K562 (cell line): Measurements from ENCODE around the gene CDCA5. TPM values are rescaled to one million over a fixed set of nuclear protein-coding genes. Genes with fewer than 3 reads are reported as not detected.
A peak's percentile ranks its signal among the peaks of the same experiment; 100 is the strongest.

Source experiments
- ATAC-seq: fragments of 200-7000 bp; cut with Tn5 transposase; 3 replicates; pipeline ENCODE4 v1.9.1; 2020; ENCODE audit warnings: moderate library complexity
- BruUV-seq: library from RNA; stranded (reverse); fragments of 400-500 nt; replicated peaks from 2 replicates; lab custom pipeline; 2021; lab: Mats Ljungman, UMichigan
- CTCF ChIA-PET: fragments of 300-600 bp; formaldehyde crosslinking; extraction: SDS; loops from one replicate; lab custom pipeline; 2021; ENCODE audit warnings: low intra/inter-chr PET ratio; lab: Yijun Ruan, JAX
- POLR2A ChIA-PET: fragments of 300-600, 350-650 bp; sonication (Branson Sonifier 250); formaldehyde crosslinking; extraction: SDS; loops from one replicate; lab custom pipeline; 2021; ENCODE audit warnings: antibody characterized with exemption, inconsistent platforms; lab: Yijun Ruan, JAX
- DNase-seq, 4 experiments: peaks; one replicate each; pipeline versions ENCODE4 v3.0.0 to v3.0.0-alpha.2; 2011 to 2018; ENCODE audit warnings: low spot score in 3 of 4, mixed read lengths in 3 of 4; ENCODE audit errors: extremely low read depth in 1 of 4
- FAIRE-seq: peaks from 2 replicates; lab custom pipeline; 2011; peaks lifted over from hg19 to GRCh38; lab: Jason Lieb, UNC
- H2AFZ ChIP-seq: 2 replicates; pipeline ENCODE4 v1.6.0; 2011; ENCODE audit warnings: low read depth, low read length, control low read depth, inconsistent platforms
- H3K27ac ChIP-seq: fragments of 200-600 bp; 3 replicates; pipeline ENCODE4 v1.8.0; 2011; ENCODE audit warnings: low read depth, mild to moderate bottlenecking, control low read depth, inconsistent platforms, low read length, moderate library complexity, mixed read lengths; ENCODE audit errors: extremely low read depth
- H3K27me3 ChIP-seq, 2 experiments: fragments of 300-600 bp in 1 of 2; 2 replicates in 1 of 2; 3 replicates in 1 of 2; pipeline versions ENCODE4 v1.6.0 to v1.8.0; 2011; ENCODE audit warnings: inconsistent platforms in 2 of 2, low read length in 2 of 2, mild to moderate bottlenecking in 1 of 2, mixed read lengths in 1 of 2, moderate library complexity in 1 of 2; ENCODE audit not compliant: control insufficient read depth in 2 of 2, insufficient read depth in 2 of 2
- H3K36me3 ChIP-seq: fragments of 300-600 bp; 3 replicates; pipeline ENCODE4 v1.8.0; 2011; ENCODE audit warnings: mild to moderate bottlenecking, low read length, inconsistent platforms; ENCODE audit not compliant: control insufficient read depth, insufficient read depth
- H3K4me1 ChIP-seq, 2 experiments: fragments of 200-600 bp in 1 of 2; replicated peaks in 1 of 2; 2 replicates in 1 of 2; 3 replicates in 1 of 2; pipeline versions ENCODE4 v1.5.1 to v1.8.0; 2011; ENCODE audit warnings: inconsistent platforms in 2 of 2, low read length in 2 of 2, mild to moderate bottlenecking in 1 of 2, mixed read lengths in 1 of 2, moderate library complexity in 1 of 2; ENCODE audit not compliant: control insufficient read depth in 2 of 2, insufficient read depth in 2 of 2
- H3K4me2 ChIP-seq: 2 replicates; pipeline ENCODE4 v1.6.1; 2011; ENCODE audit warnings: low read length, control low read depth, inconsistent platforms, mixed read lengths; ENCODE audit not compliant: insufficient read depth
- H3K4me3 ChIP-seq: fragments of 200-600 bp; sonication (generic), shearing (Covaris generic); 2 replicates; pipeline ENCODE4 v1.5.1; 2016; ENCODE audit warnings: control low read depth, inconsistent platforms
- H3K79me2 ChIP-seq: fragments of 200-600 bp; 3 replicates; pipeline ENCODE4 v1.8.0; 2011; ENCODE audit warnings: low read length, inconsistent platforms; ENCODE audit not compliant: control insufficient read depth, insufficient read depth
- H3K9ac ChIP-seq, 2 experiments: 2 replicates each; pipeline versions ENCODE4 v1.6.0 to v1.6.1; 2011; ENCODE audit warnings: low read depth in 2 of 2, low read length in 2 of 2, control low read depth in 1 of 2, inconsistent platforms in 1 of 2, mild to moderate bottlenecking in 1 of 2, mixed read lengths in 1 of 2; ENCODE audit not compliant: insufficient read depth in 1 of 2
- H3K9me1 ChIP-seq: one replicate; pipeline ENCODE4 v1.6.0; 2011; ENCODE audit warnings: inconsistent platforms, mild to moderate bottlenecking, low read length, moderate library complexity; ENCODE audit not compliant: control insufficient read depth, insufficient read depth
- H3K9me3 ChIP-seq: replicated peaks from 2 replicates; pipeline ENCODE4 v1.5.1; 2011; ENCODE audit warnings: low read depth, low read length, inconsistent platforms; ENCODE audit not compliant: control insufficient read depth, insufficient read depth
- H4K20me1 ChIP-seq: replicated peaks from 2 replicates; pipeline ENCODE4 v1.6.1; 2011; ENCODE audit warnings: low read length, inconsistent platforms, mixed read lengths; ENCODE audit not compliant: control insufficient read depth, insufficient read depth
- JUN ChIP-seq, 2 experiments: sonication (generic) in 1 of 2; formaldehyde crosslinking in 1 of 2; IDR thresholded peaks; 2 replicates each; pipeline versions ENCODE4 v1.6.1 to v1.8.0; 2012 to 2022; ENCODE audit warnings: borderline replicate concordance in 2 of 2, mild to moderate bottlenecking in 2 of 2, improper control_type of control experiment in 1 of 2, low read depth in 1 of 2, low read length in 1 of 2, missing genetic modification reagents in 1 of 2
- MAFF ChIP-seq: IDR thresholded peaks from 2 replicates; pipeline ENCODE4 v1.6.1; 2012; ENCODE audit warnings: low read length, improper control_type of control experiment
- MAZ ChIP-seq, 2 experiments: fragments of 450-650 bp in 1 of 2; sonication (generic) in 1 of 2; formaldehyde crosslinking; IDR thresholded peaks in 1 of 2; conservative IDR thresholded peaks in 1 of 2; 2 replicates each; pipeline versions ENCODE4 v1.4.0 to v1.5.0; 2020; ENCODE audit warnings: mild to moderate bottlenecking in 1 of 2, missing genetic modification reagents in 1 of 2
- RBM39 ChIP-seq: fragments of 200-400 bp; formaldehyde crosslinking; optimal IDR thresholded peaks from 2 replicates; pipeline ENCODE3; 2018; ENCODE audit warnings: low read depth, low read length
- SIRT6 ChIP-seq: IDR thresholded peaks from one replicate; pipeline ENCODE4 v1.6.1; 2012; ENCODE audit warnings: low read depth, mild to moderate bottlenecking, control low read depth, inconsistent platforms, low read length, moderate library complexity
- SP1 ChIP-seq: sonication (generic); formaldehyde crosslinking; IDR thresholded peaks from 2 replicates; pipeline ENCODE4 v1.8.1; 2022; ENCODE audit warnings: mild to moderate bottlenecking, missing genetic modification reagents
- ZMIZ1 ChIP-seq, 2 experiments: fragments of 150-350 bp in 1 of 2; IDR thresholded peaks; 2 replicates each; pipeline ENCODE4 v1.6.1; 2012 to 2016; ENCODE audit warnings: low read depth in 2 of 2, low read length in 2 of 2, mild to moderate bottlenecking in 1 of 2, moderate library complexity in 1 of 2
- ZNF384 ChIP-seq: IDR thresholded peaks from 2 replicates; pipeline ENCODE4 v1.6.1; 2012; ENCODE audit warnings: low read depth, low read length, improper control_type of control experiment
- WGBS: fragments of 100-300 bp; shearing (Covaris generic); methylation state at CpG from one replicate; pipeline ENCODE4 v1.1.6; 2016; ENCODE audit warnings: low coverage, mixed read lengths; ENCODE audit not compliant: insufficient coverage; ENCODE audit errors: missing lambda C conversion rate; 5-methylcytosine and 5-hydroxymethylcytosine counted together
- in situ Hi-C: fragments of 300-500 bp; cut with MboI; formaldehyde crosslinking; loops from 4 replicates; pipeline ENCODE4 v1.15.0; 2018; ENCODE audit warnings: inconsistent platforms, mixed read lengths
- intact Hi-C: fragments of 100-400 bp; cut with micrococcal nuclease; formaldehyde crosslinking; loops from 2 replicates; pipeline ENCODE4 v1.14.2; 2022
- polyA plus RNA-seq, 8 experiments: library from polyadenylated mRNA; depleted of rRNA in 4 of 8; stranded (reverse) in 5 of 8; unstranded in 3 of 8; fragments of >200 nt; fragmentation: Nextera tagmentation in 2 of 8; fragmentation: Illumina TruSeq in 1 of 8; extraction: Ambion mirVana in 2 of 8; extraction: Trizol in 1 of 8; gene quantifications; 2 replicates each; pipeline versions ENCODE4 v1.2.1 to v1.2.3, GENCODE V29; 2011 to 2014; ENCODE audit warnings: inconsistent platforms in 1 of 8, missing spikeins in 1 of 8
- total RNA-seq, 7 experiments: library from RNA; depleted of rRNA in 6 of 7; stranded (reverse); fragments of >200 nt in 6 of 7; fragmentation: Illumina TruSeq in 2 of 7; extraction: Trizol in 2 of 7; gene quantifications; 2 replicates each; pipeline versions ENCODE4 v1.2.1 to v1.2.3, GENCODE V29; 2011 to 2021; ENCODE audit warnings: low replicate concordance in 1 of 7
- TF ChIP-seq, protein P1 (sequence below): conservative IDR thresholded peaks from 2 replicates; pipeline ENCODE4 v1.6.1; 2011; ENCODE audit warnings: low read depth, mild to moderate bottlenecking, low read length; ENCODE audit not compliant: control insufficient read depth
- TF ChIP-seq, protein P2 (sequence below), 3 experiments: IDR thresholded peaks in 2 of 3; conservative IDR thresholded peaks in 1 of 3; 2 replicates each; pipeline ENCODE4 v1.5.1; 2011 to 2012; ENCODE audit warnings: low read length in 3 of 3, mild to moderate bottlenecking in 3 of 3, control low read depth in 2 of 3, improper control_type of control experiment in 1 of 3, inconsistent platforms in 1 of 3, low read depth in 1 of 3, mixed read lengths in 1 of 3, moderate library complexity in 1 of 3; ENCODE audit not compliant: insufficient read depth in 2 of 3

CDCA5 gene
- total and polyA plus RNA-seq, 9 of the 15 experiments (the other 6 are each of a cell fraction or from before 2014, with no cell fraction given) = 18.9 to 94.3 (median 64.6) TPM

GRCh38 chr11:65111159-65111743 is 27.4 kb upstream of the CDCA5 start (continued):
- TF ChIP-seq, protein P1, sequence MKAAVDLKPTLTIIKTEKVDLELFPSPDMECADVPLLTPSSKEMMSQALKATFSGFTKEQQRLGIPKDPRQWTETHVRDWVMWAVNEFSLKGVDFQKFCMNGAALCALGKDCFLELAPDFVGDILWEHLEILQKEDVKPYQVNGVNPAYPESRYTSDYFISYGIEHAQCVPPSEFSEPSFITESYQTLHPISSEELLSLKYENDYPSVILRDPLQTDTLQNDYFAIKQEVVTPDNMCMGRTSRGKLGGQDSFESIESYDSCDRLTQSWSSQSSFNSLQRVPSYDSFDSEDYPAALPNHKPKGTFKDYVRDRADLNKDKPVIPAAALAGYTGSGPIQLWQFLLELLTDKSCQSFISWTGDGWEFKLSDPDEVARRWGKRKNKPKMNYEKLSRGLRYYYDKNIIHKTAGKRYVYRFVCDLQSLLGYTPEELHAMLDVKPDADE = no peak
- no peak for TF ChIP-seq RBM39

DNA sequence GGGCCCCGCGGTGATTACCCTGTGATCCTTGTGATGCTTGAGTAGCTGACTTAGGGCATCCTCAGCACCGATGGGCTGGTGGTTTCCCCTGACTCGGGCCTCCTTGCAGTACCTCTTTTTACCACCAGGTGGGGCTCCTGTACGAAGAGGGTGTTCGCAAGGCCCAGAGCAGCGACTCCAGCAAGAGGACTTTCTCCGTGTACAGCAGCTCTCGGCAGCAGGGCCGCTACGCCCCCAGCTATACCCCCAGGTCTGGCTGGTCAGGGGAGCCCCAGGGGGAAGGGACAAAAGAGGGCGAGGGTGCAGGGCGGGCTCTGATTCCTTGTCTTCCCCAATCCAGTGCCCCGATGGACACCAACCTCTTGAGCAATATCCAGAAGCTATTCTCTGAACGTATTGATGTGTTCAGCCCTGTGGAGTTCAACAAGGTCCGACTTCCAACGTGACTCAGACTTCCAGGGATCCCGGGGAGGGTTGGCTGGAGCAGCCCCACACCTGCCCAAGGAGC is 26.6 kb upstream of the CDCA5 start:
- no peak overlapping the region for H3K4me3 ChIP-seq
- intact Hi-C loops = loop anchor here (2.0 to 10.0 kb wide), 5 partner anchors 70 to 263 kb away; partner anchors contain the start of genes CAPN1 and CDC42EP2
- no peaks in the 10 kb centered on the region for H4K20me1 ChIP-seq
- peaks cover 25% of the 10 kb centered on the region; the same call in 2 of the 3 replicates for H3K36me3 ChIP-seq
- H3K79me2 ChIP-seq = peaks cover 5% of the 10 kb centered on the region; the same call in 2 of the 3 replicates
- ChIA-PET POLR2A (interaction anchor here (0.5 to 7.2 kb wide), 15 partner anchors 14 to 348 kb away, joined by 3 to 92 read pairs (median 4); partner anchors contain the start of genes BATF2, NEAT1, POLA2 and SPDYC), CTCF (interaction anchor here (0.7 to 1.9 kb wide), 3 partner anchors 70 to 219 kb away, joined by 6 to 16 read pairs (median 10); partner anchors contain the start of gene CAPN1)
- no peak overlapping the region for H2AFZ ChIP-seq
- peak overlapping the region in 1 of 2 experiments; percentile 75; a peak in 2 of 4 replicates for H3K9ac ChIP-seq
- BruUV-seq = no TSS peak
- H3K27ac ChIP-seq = no peak overlapping the region; the same call in 2 of the 3 replicates
- H3K9me1 ChIP-seq = no peaks in the 10 kb centered on the region
- no peaks in the 10 kb centered on the region for H3K27me3 ChIP-seq
- FAIRE-seq = peak; percentile 98
- H3K4me2 ChIP-seq = peak overlapping the region; percentile 14; the same call in 1 of the 2 replicates
- peak; percentile 76 to 88 (median 80) for DNase-seq
- peaks cover 21 to 48% of the 10 kb centered on the region in 2 experiments for H3K4me1 ChIP-seq
- no peaks in the 10 kb centered on the region for H3K9me3 ChIP-seq
- in situ Hi-C loops = no loop called here
- 6% methylated on average over 18 of the region's 18 CpGs for WGBS
- peak; percentile 59 for ATAC-seq
- peak; percentile 67 for TF ChIP-seq SP1
- TF ChIP-seq, protein P2, sequence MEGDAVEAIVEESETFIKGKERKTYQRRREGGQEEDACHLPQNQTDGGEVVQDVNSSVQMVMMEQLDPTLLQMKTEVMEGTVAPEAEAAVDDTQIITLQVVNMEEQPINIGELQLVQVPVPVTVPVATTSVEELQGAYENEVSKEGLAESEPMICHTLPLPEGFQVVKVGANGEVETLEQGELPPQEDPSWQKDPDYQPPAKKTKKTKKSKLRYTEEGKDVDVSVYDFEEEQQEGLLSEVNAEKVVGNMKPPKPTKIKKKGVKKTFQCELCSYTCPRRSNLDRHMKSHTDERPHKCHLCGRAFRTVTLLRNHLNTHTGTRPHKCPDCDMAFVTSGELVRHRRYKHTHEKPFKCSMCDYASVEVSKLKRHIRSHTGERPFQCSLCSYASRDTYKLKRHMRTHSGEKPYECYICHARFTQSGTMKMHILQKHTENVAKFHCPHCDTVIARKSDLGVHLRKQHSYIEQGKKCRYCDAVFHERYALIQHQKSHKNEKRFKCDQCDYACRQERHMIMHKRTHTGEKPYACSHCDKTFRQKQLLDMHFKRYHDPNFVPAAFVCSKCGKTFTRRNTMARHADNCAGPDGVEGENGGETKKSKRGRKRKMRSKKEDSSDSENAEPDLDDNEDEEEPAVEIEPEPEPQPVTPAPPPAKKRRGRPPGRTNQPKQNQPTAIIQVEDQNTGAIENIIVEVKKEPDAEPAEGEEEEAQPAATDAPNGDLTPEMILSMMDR (IDR thresholded peaks at IDR 0.05 in 2 of 3, conservative IDR thresholded peaks at IDR 0.05 in 1 of 3; ENCODE audit: insufficient read depth in 2 of 3, low read depth in 1 of 3, low read length in 3 of 3) = peak; percentile 88 to 94 (median 90)
- 0 out of 2 replicates have a peak, but pooled peaks have one; percentile 30 for TF ChIP-seq ZNF384
- TF ChIP-seq JUN (IDR thresholded peaks at IDR 0.05; ENCODE audit: borderline replicate concordance, low read depth, low read length) = peak; percentile 49; the same call in 1 of the 2 replicates
- no peak for TF ChIP-seq JUN (CRISPR knock-in tag; IDR thresholded peaks at IDR 0.05; ENCODE audit: borderline replicate concordance)
- no peak for TF ChIP-seq SIRT6
- TF ChIP-seq MAZ (CRISPR knock-in tag; conservative IDR thresholded peaks at IDR 0.05 in 1 of 2, IDR thresholded peaks at IDR 0.05 in 1 of 2) = 0 out of 4 replicates have a peak, but pooled peaks of 1 of the 2 experiments have one; percentile 37
- peak; percentile 8; the same call in 1 of the 2 replicates for TF ChIP-seq MAFF
- TF ChIP-seq ZMIZ1 (IDR thresholded peaks at IDR 0.05; ENCODE audit: low read depth in 2 of 2, low read length in 2 of 2) = 0 out of 4 replicates have a peak, but pooled peaks of 1 of the 2 experiments have one; percentile 43
